Measurements from ENCODE around the gene TPRA1. TPM values are rescaled to one million over a fixed set of nuclear protein-coding genes. Genes with fewer than 3 reads are reported as not detected.

TPRA1 gene
- total and polyA plus RNA-seq, 7 experiments from 2014 or later = 13.6 to 33.8 (median 24.5) TPM

DNA sequence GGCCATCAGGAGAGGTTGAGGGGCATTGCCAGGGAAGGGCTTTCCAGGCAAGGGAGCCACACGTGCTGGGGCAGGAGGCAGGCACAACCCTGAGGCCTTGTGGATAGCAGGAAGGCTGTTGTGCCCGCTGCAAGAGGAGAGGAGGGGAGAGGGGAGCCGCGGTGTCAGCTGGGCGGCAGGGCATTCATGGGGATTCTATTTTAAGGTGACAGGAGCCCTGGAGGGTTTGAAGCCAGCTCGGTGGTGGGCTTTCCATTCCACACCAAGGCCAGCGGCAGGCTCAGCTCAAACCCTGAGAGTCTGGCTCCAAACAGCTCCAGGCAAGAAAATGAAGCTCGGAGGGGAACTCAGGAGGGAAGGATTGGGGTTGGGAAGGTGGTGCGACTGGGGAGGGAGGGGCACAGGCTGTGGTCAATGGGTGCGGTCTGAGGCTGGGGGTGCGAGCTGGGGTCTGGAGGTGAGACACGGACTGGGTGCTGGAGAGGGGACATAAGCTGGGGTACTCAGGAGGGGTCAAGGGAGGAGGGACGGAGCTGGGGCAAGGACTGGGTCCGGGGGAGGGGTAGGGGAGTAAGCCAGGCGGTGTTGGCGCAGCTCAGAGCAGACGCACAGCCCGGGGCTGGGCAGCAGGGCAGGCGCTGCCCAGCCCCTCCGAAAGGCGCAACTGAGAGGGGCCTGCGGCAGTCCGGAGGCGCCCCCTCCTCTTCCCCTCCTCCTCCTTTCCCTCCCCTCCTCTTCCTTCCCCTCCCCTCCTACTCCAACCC is 43.4 kb downstream of the TPRA1 start:
- Histone ChIP-seq H3K27ac (ENCODE audit: low read depth, low read length) (no peak overlapping the region), H3K4me1 (ENCODE audit: control insufficient read depth in 2 of 2, insufficient read depth in 2 of 2, low read length in 2 of 2) (peaks cover 0 to 4% of the 10 kb centered on the region in 2 donors), H3K36me3 (ENCODE audit: control insufficient read depth in 2 of 3, insufficient read depth in 3 of 3, low read length in 3 of 3) (no peaks in the 10 kb centered on the region), H3K27me3 (ENCODE audit: control insufficient read depth in 2 of 2, insufficient read depth in 2 of 2, low read length in 2 of 2) (no peaks in the 10 kb centered on the region), H3K9me3 (ENCODE audit: control insufficient read depth in 2 of 3, low read length in 3 of 3) (no peaks in the 10 kb centered on the region), H3K4me3 (ENCODE audit: low read length) (peak overlapping the region; percentile 35)
- CTCF ChIA-PET = interaction anchor here (0.9 to 3.7 kb wide), 8 partner anchors 9 to 1025 kb away, joined by 3 to 17 read pairs (median 5); partner anchors contain the start of gene PLXNA1
- Mint-ChIP-seq H3K27ac (peak overlapping the region in 8 of 9 donors; percentile 22 to 87 (median 74)), H3K4me3 (peak overlapping the region; percentile 42 to 87 (median 79)), H3K27me3 (peaks cover 0 to 16% (median 5%) of the 10 kb centered on the region in 5 donors), H3K4me1 (peaks cover 4 to 13% (median 12%) of the 10 kb centered on the region in 7 donors), H3K36me3 (no peaks in the 10 kb centered on the region), H3K9me3 (no peaks in the 10 kb centered on the region)
- intact Hi-C loops (cut with micrococcal nuclease) = loop anchor here (1.0 to 10.0 kb wide), 8 partner anchors 45 to 1412 kb away; partner anchors contain the start of genes CHCHD6 (in 1 of the 2), CHST13 (in 1 of the 2), PLXNA1 (in 1 of the 2) and TPRA1 (in 1 of the 2)
- POLR2A ChIA-PET = no interaction called here
- ATAC-seq = no peak
- no peak for DNase-seq

GRCh38 chr3:127546554-127546953 is 44.0 kb downstream of the TPRA1 start:
- DNase-seq (no peak), ATAC-seq (no peak)
- H3K27me3 ChIP-seq (ENCODE audit: control insufficient read depth in 2 of 2, insufficient read depth in 2 of 2, low read length in 2 of 2) = no peaks in the 10 kb centered on the region
- H3K27ac ChIP-seq (ENCODE audit: low read depth, low read length) = no peak overlapping the region
- peaks cover 0 to 4% of the 10 kb centered on the region in 2 donors for H3K4me1 ChIP-seq (ENCODE audit: control insufficient read depth in 2 of 2, insufficient read depth in 2 of 2, low read length in 2 of 2)
- Mint-ChIP-seq H3K9me3 (no peaks in the 10 kb centered on the region), H3K27ac (peak overlapping the region in 8 of 9 donors; percentile 22 to 81 (median 56)), H3K4me3 (peak overlapping the region in 9 of 10 donors; percentile 55 to 87 (median 80)), H3K36me3 (no peaks in the 10 kb centered on the region), H3K27me3 (peaks cover 0 to 16% (median 3%) of the 10 kb centered on the region in 5 donors), H3K4me1 (peaks cover 4 to 13% (median 12%) of the 10 kb centered on the region in 7 donors)
- no peaks in the 10 kb centered on the region for H3K9me3 ChIP-seq (ENCODE audit: control insufficient read depth in 2 of 3, low read length in 3 of 3)
- no peaks in the 10 kb centered on the region for H3K36me3 ChIP-seq (ENCODE audit: control insufficient read depth in 2 of 3, insufficient read depth in 3 of 3, low read length in 3 of 3)
- H3K4me3 ChIP-seq (ENCODE audit: low read length) = no peak overlapping the region
- intact Hi-C loops (cut with micrococcal nuclease) = loop anchor here (2.0 to 10.0 kb wide), 4 partner anchors 46 to 1412 kb away; partner anchors contain the start of genes CHST13 (in 1 of the 2), PLXNA1 (in 1 of the 2) and TPRA1 (in 1 of the 2)
- CTCF ChIA-PET = interaction anchor here (0.9 to 3.7 kb wide), 9 partner anchors 9 to 1024 kb away, joined by 3 to 17 read pairs (median 5); partner anchors contain the start of gene PLXNA1
- POLR2A ChIA-PET = no interaction called here

GRCh38 chr3:127545711-127546457 is 44.6 kb downstream of the TPRA1 start:
- Histone ChIP-seq H3K27ac (ENCODE audit: low read depth, low read length) (no peak overlapping the region), H3K4me3 (ENCODE audit: low read length) (no peak overlapping the region), H3K4me1 (ENCODE audit: control insufficient read depth in 2 of 2, insufficient read depth in 2 of 2, low read length in 2 of 2) (peaks cover 0 to 4% of the 10 kb centered on the region in 2 donors), H3K36me3 (ENCODE audit: control insufficient read depth in 2 of 3, insufficient read depth in 3 of 3, low read length in 3 of 3) (no peaks in the 10 kb centered on the region), H3K9me3 (ENCODE audit: control insufficient read depth in 2 of 3, low read length in 3 of 3) (no peaks in the 10 kb centered on the region), H3K27me3 (ENCODE audit: control insufficient read depth in 2 of 2, insufficient read depth in 2 of 2, low read length in 2 of 2) (no peaks in the 10 kb centered on the region)
- no peak for DNase-seq
- no peak for ATAC-seq
- ChIA-PET POLR2A (no interaction called here), CTCF (interaction anchor here (1.1 to 3.7 kb wide), 8 partner anchors 9 to 1023 kb away, joined by 3 to 17 read pairs (median 6); no protein-coding TSS in a partner anchor)
- Mint-ChIP-seq H3K9me3 (no peaks in the 10 kb centered on the region), H3K4me3 (peak overlapping the region; percentile 25 to 85 (median 47)), H3K36me3 (no peaks in the 10 kb centered on the region), H3K27me3 (peaks cover 0 to 16% (median 0%) of the 10 kb centered on the region in 5 donors), H3K27ac (peak overlapping the region in 4 of 9 donors; percentile 42 to 82 (median 75)), H3K4me1 (peaks cover 4 to 13% (median 12%) of the 10 kb centered on the region in 7 donors)
- intact Hi-C loops (cut with micrococcal nuclease) = loop anchor here (2.0 to 10.0 kb wide), 4 partner anchors 46 to 1411 kb away; partner anchors contain the start of genes CHST13 (in 1 of the 2), PLXNA1 (in 1 of the 2) and TPRA1 (in 1 of the 2)

DNA sequence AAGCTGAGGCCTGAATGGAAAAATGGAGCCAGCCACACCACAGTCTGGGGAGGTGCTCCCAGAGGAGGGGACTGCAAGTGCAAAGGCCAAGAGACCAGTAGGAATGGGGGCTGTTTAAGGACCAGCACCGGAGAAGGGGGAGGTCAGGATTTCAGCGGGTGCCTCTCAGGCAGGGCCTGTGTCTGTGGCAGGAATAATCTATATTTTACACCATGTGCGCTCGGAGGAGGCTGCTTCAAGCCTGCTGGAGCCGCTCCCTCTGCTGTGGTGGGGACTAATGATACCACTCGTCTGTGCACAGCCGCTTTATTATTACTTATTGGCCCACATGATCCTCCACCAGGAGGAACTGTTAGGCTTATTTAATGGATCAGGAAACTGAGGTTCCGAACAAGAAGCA is 45.3 kb downstream of the TPRA1 start:
- H3K36me3 Mint-ChIP-seq = no peaks in the 10 kb centered on the region
- Histone ChIP-seq H3K4me3 (ENCODE audit: low read length) (no peak overlapping the region), H3K27me3 (ENCODE audit: control insufficient read depth in 2 of 2, insufficient read depth in 2 of 2, low read length in 2 of 2) (no peaks in the 10 kb centered on the region), H3K36me3 (ENCODE audit: control insufficient read depth in 2 of 3, insufficient read depth in 3 of 3, low read length in 3 of 3) (no peaks in the 10 kb centered on the region), H3K9me3 (ENCODE audit: control insufficient read depth in 2 of 3, low read length in 3 of 3) (no peaks in the 10 kb centered on the region), H3K27ac (ENCODE audit: low read depth, low read length) (no peak overlapping the region), H3K4me1 (ENCODE audit: control insufficient read depth in 2 of 2, insufficient read depth in 2 of 2, low read length in 2 of 2) (peaks cover 0 to 4% of the 10 kb centered on the region in 2 donors)
- no peaks in the 10 kb centered on the region for H3K9me3 Mint-ChIP-seq
- peaks cover 0 to 16% (median 0%) of the 10 kb centered on the region in 5 donors for H3K27me3 Mint-ChIP-seq
- no peak for ATAC-seq
- no peak for DNase-seq
- ChIA-PET POLR2A (no interaction called here), CTCF (interaction anchor here (0.6 to 2.2 kb wide), 4 partner anchors 8 to 866 kb away, joined by 3 to 6 read pairs (median 6); no protein-coding TSS in a partner anchor)
- intact Hi-C loops (cut with micrococcal nuclease) = loop anchor here (5.0 to 10.0 kb wide), 3 partner anchors 47 to 1410 kb away; partner anchors contain the start of genes CHST13 (in 1 of the 2) and TPRA1 (in 1 of the 2)
- no peak overlapping the region for H3K4me3 Mint-ChIP-seq
- H3K4me1 Mint-ChIP-seq = peaks cover 4 to 13% (median 12%) of the 10 kb centered on the region in 7 donors
- H3K27ac Mint-ChIP-seq = peak overlapping the region in 1 of 9 donors; percentile 68

GRCh38 chr3:127544803-127545201 is 45.7 kb downstream of the TPRA1 start:
- peak overlapping the region in 3 of 9 donors; percentile 16 to 68 (median 18) for H3K27ac Mint-ChIP-seq
- peak overlapping the region in 1 of 10 donors; percentile 21 for H3K4me3 Mint-ChIP-seq
- intact Hi-C loops (cut with micrococcal nuclease) = loop anchor here (1.0 to 10.0 kb wide), 5 partner anchors 47 to 1410 kb away; partner anchors contain the start of genes CHST13 (in 1 of the 2) and TPRA1 (in 1 of the 2)

More at GRCh38 chr3:127544803-127545201, 45.7 kb downstream of the TPRA1 start:
- Histone ChIP-seq H3K4me3 (ENCODE audit: low read length) (no peak overlapping the region), H3K36me3 (ENCODE audit: control insufficient read depth in 2 of 3, insufficient read depth in 3 of 3, low read length in 3 of 3) (no peaks in the 10 kb centered on the region), H3K4me1 (ENCODE audit: control insufficient read depth in 2 of 2, insufficient read depth in 2 of 2, low read length in 2 of 2) (peaks cover 0 to 4% of the 10 kb centered on the region in 2 donors), H3K27me3 (ENCODE audit: control insufficient read depth in 2 of 2, insufficient read depth in 2 of 2, low read length in 2 of 2) (no peaks in the 10 kb centered on the region), H3K9me3 (ENCODE audit: control insufficient read depth in 2 of 3, low read length in 3 of 3) (no peaks in the 10 kb centered on the region), H3K27ac (ENCODE audit: low read depth, low read length) (no peak overlapping the region)
- Mint-ChIP-seq H3K27me3 (peaks cover 0 to 16% (median 0%) of the 10 kb centered on the region in 5 donors), H3K4me1 (peaks cover 4 to 13% (median 12%) of the 10 kb centered on the region in 7 donors), H3K9me3 (no peaks in the 10 kb centered on the region), H3K36me3 (no peaks in the 10 kb centered on the region)
- no peak for ATAC-seq
- ChIA-PET CTCF (interaction anchor here (0.6 to 2.2 kb wide), 4 partner anchors 31 to 866 kb away, joined by 3 to 6 read pairs (median 5); no protein-coding TSS in a partner anchor), POLR2A (no interaction called here)
- no peak for DNase-seq

Measured in naive thymus-derived CD4-positive, alpha-beta T cell (primary cell).